ENCODE measurements around the gene PIBF1.
"Not testable (repeated sequence)": the region's sequence is repeated elsewhere in the genome, so short reads cannot be mapped to it uniquely, and the experiment has no call there.

PIBF1 gene

GRCh38 chr13:72823724-72824123, 41.8 kb downstream of the PIBF1 start:
- TF ChIP-seq REST (IDR thresholded peaks at IDR 0.05; ENCODE audit: insufficient replicate concordance, low read depth): no peak
- no peak for TF ChIP-seq CTCF (IDR thresholded peaks at IDR 0.05; ENCODE audit: insufficient read depth, low read length)
- Histone ChIP-seq H3K27ac (replicated peaks) (no peak overlapping the region), H3K27me3 (ENCODE audit: insufficient read depth, poor library complexity, severe bottlenecking) (no peaks in the 10 kb centered on the region), H3K4me3 (replicated peaks; ENCODE audit: insufficient read depth, low read length) (no peak overlapping the region)
- DNase-seq (ENCODE audit: low read depth in 1 of 2, low spot score in 1 of 2): no peak

- TF ChIP-seq POLR2AphosphoS5 (IDR thresholded peaks at IDR 0.05; ENCODE audit: low read depth): no peak
- no peak for DNase-seq (ENCODE audit: low read depth in 1 of 2, low spot score in 1 of 2)
- H3K27ac ChIP-seq (replicated peaks): no peak overlapping the region
- no peaks in the 10 kb centered on the region for H3K27me3 ChIP-seq (ENCODE audit: insufficient read depth, poor library complexity, severe bottlenecking)
- H3K4me3 ChIP-seq (replicated peaks; ENCODE audit: insufficient read depth, low read length): no peak overlapping the region
Measured at GRCh38 chr13:72834601-72835000, 52.7 kb downstream of the PIBF1 start.

GRCh38 chr13:72839831-72840426, 58.0 kb downstream of the PIBF1 start:
- no peaks in the 10 kb centered on the region for H3K27me3 ChIP-seq (ENCODE audit: insufficient read depth, poor library complexity, severe bottlenecking)
- H3K27ac ChIP-seq (replicated peaks): no peak overlapping the region
- DNase-seq (ENCODE audit: low read depth in 1 of 2, low spot score in 1 of 2): peak; percentile 4 to 59
- H3K4me3 ChIP-seq (replicated peaks; ENCODE audit: insufficient read depth, low read length): no peak overlapping the region
- no peak for TF ChIP-seq REST (IDR thresholded peaks at IDR 0.05; ENCODE audit: insufficient replicate concordance, low read depth)
- TF ChIP-seq CTCF (IDR thresholded peaks at IDR 0.05; ENCODE audit: insufficient read depth, low read length): peak; percentile 65
- TF ChIP-seq GABPA (IDR thresholded peaks at IDR 0.05; ENCODE audit: low read depth): no peak
- no peak for TF ChIP-seq SPI1 (IDR thresholded peaks at IDR 0.05; ENCODE audit: borderline replicate concordance, low read depth)
- no peak for TF ChIP-seq POLR2AphosphoS5 (IDR thresholded peaks at IDR 0.05; ENCODE audit: low read depth)

- Histone ChIP-seq H3K27ac (replicated peaks) (no peak overlapping the region), H3K27me3 (ENCODE audit: insufficient read depth, poor library complexity, severe bottlenecking) (no peaks in the 10 kb centered on the region), H3K4me3 (replicated peaks; ENCODE audit: insufficient read depth, low read length) (no peak overlapping the region)
- no peak for DNase-seq (ENCODE audit: low read depth in 1 of 2, low spot score in 1 of 2)
- no peak for TF ChIP-seq SPI1 (IDR thresholded peaks at IDR 0.05; ENCODE audit: borderline replicate concordance, low read depth)
- no peak for TF ChIP-seq REST (IDR thresholded peaks at IDR 0.05; ENCODE audit: insufficient replicate concordance, low read depth)
- TF ChIP-seq GABPA (IDR thresholded peaks at IDR 0.05; ENCODE audit: low read depth): no peak
- no peak for TF ChIP-seq POLR2AphosphoS5 (IDR thresholded peaks at IDR 0.05; ENCODE audit: low read depth)
- no peak for TF ChIP-seq CTCF (IDR thresholded peaks at IDR 0.05; ENCODE audit: insufficient read depth, low read length)
Measured at GRCh38 chr13:72842991-72843390, 61.1 kb downstream of the PIBF1 start.

- not testable (repeated sequence) for H3K27ac ChIP-seq (replicated peaks); DNase-seq (ENCODE audit: low read depth in 1 of 2, low spot score in 1 of 2); H3K27me3 ChIP-seq (ENCODE audit: insufficient read depth, poor library complexity, severe bottlenecking); H3K4me3 ChIP-seq (replicated peaks; ENCODE audit: insufficient read depth, low read length)
Measured at GRCh38 chr13:72845148-72845547, 63.2 kb downstream of the PIBF1 start.

Measured in HL-60 (cell line).